Measurements from ENCODE around the gene WSB1.
A peak's percentile ranks its signal among the peaks of the same experiment; 100 is the strongest.

Gene WSB1

GRCh38 chr17:27280527-27280926 lies 13.4 kb upstream of the WSB1 start:
- no peak for DNase-seq

DNA sequence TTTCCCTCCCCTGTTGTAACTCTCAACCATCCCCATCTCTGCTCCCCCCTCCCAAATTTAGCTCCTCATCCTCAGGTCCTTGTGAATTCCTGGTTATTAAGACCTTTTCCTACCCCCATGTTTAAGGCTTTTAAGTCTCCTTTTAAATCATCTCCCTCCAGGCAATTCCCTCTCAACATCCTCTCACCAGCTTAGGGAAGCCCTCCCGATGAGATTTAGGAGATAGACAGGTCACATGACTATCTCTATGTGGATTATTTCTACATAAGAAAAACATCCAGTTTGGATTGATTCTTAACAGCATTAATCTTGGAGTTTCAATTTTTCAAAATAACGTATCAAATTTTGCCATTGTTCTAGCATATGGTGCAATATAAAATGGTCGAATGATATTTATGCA lies 12.5 kb upstream of the WSB1 start:
- no peak for DNase-seq

GRCh38 chr17:27282054-27282551 lies 11.8 kb upstream of the WSB1 start:
- no peak for DNase-seq

- no peak for DNase-seq
These were observed 10.9 kb upstream of the WSB1 start for GRCh38 chr17:27283060-27283459.

DNA sequence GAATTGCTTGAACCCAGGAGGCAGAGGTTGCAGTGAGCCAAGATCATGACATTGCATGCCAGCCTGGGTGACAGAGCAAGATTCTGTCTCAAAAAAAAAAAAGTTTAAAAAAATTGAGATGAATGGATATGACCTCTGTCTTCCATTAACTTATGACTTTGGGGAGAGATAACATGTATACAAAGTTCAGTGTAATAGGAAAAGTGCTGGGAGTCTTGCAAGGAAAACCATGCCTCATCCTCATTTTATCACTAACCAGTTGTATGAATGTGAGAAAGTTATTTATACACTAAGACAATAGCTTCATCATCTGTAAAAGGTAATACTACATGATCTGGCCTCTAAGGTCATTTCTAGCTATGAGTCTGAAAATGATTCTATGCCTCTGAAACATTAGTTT lies 10.2 kb upstream of the WSB1 start:
- DNase-seq = no peak

GRCh38 chr17:27284811-27285415 lies 9.0 kb upstream of the WSB1 start:
- no peak for DNase-seq

DNA sequence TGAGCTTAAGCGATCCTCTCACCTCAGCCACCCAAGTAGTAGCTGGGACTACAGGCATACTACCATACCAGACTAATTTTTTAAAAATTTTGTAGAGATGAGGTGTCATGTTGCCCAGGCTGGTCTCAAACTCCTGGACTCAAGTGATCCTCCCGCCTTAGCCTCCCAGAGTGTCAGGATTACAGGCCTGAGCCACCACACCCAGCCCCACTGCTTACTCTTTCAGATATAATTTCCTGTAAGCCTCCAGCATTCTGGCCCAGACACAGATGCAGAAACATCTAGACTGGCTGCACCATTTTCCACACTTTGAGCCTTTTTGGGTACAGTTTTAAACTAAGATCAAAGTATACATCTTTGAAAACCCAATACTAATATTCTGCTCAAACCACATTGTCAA lies 8.4 kb upstream of the WSB1 start:
- DNase-seq = no peak

GRCh38 chr17:27288183-27288582 lies 5.7 kb upstream of the WSB1 start:
- no peak for DNase-seq

- DNase-seq = no peak
These were observed 4.1 kb upstream of the WSB1 start for GRCh38 chr17:27289856-27290255.

DNA sequence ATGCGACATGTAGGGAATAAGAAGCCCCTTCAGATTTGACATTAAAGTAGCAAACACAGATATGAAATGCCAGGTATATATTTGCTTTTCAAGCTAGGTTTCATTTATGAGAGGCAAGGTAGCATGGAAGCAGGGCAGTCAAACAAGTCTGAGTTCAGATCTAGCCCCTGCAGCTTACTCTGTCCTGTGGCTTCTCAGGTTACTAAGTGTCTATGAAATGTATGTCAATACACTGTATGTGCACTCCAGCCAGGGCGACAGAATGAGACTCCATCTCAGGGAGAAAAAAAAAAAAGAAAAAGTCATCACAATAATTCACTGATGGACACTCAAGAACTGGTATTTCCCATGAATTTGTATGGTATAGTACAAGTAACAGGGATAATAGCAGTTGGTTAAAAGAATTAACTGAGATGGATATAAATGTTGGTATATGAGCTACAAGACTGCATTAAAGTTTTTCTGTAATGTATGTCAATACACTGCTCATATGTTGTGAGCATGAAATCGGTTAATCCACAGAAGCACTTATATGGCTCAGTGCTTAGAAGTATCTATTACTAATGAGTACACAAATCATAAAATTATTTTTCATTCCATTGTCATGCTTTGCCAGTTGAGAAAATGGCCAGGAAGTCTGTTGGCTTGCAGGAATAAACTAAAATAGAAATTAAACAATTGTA lies 2.9 kb upstream of the WSB1 start:
- no peak for DNase-seq

DNA sequence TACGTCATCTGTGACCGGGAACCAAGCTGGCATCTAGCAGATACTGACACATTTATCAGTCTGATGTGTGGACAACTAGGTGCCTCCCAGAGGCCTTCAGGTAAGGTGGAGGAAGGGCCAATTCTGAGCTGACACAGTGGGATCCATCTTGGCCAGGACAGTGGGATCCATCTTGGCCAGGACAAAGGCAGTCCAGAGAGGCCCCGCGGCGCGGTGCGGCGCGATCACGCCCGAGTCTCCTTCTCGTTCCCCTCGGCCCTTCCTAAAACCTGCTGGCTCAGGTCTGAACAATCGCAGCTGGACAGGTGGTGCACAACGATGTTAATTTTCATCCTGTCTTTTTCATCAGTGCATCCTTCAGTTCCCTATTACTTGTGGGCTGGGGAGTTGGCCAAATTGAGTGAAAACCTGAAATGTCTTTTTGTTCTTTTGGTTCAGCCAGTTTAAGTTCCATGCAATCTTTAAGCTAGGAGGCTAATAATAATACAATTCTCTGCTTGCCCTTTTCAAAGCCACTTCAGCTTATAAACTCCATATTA lies 486 bp upstream of the WSB1 start:
- DNase-seq = peak; percentile 8

GRCh38 chr17:27294689-27295630 lies 1.0 kb downstream of the WSB1 start:
- peak; percentile 52 for DNase-seq

- no peak for DNase-seq
These were observed 2.0 kb downstream of the WSB1 start for GRCh38 chr17:27295945-27296344.

DNA sequence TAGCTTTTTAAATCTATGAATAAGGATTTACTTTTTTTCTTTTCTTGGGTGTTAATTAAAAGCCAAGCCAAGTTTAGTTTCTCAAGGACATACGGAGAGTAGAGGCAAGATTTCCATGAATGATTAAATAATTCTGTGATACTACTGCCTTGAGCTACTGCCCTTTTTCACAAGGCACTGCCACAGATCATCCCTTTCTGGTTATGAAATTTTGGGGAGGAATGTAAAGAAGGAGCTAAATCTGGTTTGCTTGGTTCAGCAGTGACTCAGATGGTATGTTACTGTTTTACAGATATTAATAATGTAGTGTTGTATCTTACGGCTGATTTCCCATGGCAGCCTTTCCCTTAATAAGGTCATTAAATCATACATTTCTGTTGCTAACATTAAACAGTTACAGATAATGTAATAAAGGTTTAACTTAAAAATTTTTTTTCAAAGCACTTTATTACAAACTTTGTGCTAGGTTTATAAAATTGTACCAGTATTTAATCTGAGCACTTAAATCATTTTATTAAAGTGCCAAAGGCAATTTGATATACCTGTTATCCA lies 2.6 kb downstream of the WSB1 start:
- DNase-seq = no peak

DNA sequence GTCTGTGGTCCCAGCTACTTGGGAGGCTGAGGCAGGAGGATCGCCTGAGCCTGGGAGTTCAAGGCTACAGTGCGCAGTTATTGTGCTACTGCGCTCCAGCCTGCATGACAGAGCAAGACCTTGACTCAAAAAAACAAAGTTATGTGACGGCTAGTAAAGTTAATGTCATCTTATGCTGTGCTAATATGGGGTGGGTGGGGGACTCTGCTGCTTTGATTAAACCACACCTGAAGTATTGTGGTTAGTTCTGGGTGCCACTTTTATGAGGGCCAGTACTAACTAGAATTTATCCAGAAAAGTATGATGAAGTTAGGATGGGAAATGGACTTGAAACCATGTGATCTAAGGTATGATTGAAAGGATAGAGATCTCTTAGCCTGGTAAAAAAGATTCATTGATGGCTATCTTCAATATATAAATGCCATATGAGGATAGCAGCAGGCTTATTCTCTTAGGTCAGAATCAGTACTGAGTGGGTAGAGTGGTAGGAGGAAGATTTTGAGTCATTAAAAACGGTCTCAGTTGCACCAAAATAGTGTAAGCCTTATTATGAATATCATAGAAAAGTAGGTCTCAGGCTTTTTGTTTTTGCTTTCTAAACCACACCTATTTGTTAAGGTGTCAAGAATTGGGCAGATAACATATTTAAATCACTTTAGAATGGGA lies 5.6 kb downstream of the WSB1 start:
- no peak for DNase-seq

DNA sequence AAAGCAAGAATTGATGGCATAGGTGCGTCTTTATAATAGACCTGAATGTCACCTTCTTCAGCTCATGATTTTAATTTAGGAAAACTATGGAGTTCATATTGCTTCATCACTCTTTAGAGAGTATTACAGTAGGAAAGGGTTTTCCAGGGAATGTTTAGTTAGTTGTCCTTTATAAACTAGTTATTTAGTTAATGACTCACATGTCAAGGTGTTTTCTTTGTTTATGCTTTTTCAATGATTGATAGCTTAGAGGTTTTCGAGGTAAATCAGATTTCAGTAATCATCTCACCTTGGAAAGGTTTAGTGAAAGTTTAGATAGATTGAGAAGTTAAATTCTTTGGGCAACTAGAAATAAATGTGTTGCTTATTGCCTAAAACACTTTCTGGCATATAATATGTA lies 9.8 kb downstream of the WSB1 start:
- DNase-seq = no peak

GRCh38 chr17:27306276-27306835 lies 12.4 kb downstream of the WSB1 start:
- no peak for DNase-seq

GRCh38 chr17:27310565-27311110 lies 16.7 kb downstream of the WSB1 start:
- no peak for DNase-seq

- no peak for DNase-seq
These were observed 19.4 kb downstream of the WSB1 start for GRCh38 chr17:27313301-27313700.

DNA sequence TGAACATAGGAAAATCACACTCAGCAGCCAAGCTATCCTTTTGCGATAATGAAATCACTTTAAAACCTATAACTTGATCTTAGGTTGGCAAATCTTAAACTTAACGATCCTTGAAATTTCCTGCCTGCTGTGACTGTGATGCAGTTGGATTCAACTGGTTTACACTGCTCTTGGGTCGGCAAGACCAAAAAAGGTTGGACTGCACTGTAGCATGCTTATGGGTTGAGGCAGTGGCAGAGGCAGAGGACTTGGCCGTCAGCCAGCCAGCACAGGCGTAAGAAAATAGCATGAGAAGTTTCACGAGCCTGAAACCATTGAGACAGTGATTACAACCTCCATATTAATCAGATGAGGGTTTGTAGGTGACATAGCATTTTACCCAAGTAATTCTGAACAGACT lies 21.4 kb downstream of the WSB1 start:
- no peak for DNase-seq

DNA sequence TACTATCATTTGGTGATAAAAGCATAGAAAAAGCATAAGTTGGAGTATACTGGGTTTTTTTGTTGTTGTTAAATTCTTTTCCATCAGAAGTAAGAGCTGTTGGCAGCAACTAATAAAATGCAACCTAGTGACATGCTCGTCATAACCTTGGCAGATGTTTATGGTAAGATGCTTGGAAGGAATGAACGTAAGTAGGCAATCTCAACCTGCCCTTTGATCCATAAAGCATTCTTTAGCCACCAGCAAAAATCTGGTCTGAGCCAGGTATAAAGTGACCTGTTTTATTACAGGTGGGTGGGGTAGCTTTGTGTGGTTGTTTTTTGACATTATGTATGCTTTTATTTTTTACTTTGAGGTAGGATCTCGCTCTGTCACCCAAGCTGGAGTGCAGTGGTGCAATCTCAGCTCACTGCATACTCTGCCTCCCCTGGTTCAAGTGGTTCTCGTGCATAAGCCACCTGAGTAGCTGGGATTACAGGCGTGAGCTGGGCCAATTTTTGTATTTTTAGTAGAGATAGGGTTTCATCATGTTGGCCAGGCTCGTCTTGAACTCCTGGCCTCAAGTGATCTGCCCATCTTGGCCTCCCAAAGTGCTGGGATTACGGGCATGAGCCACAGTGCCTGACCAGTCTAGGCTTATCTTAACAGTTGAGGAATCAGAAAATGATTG lies 22.0 kb downstream of the WSB1 start:
- no peak for DNase-seq
